CD4-positive, alpha-beta T cell treated with Interleukin-10 for 1 hour (primary cell): Measurements from ENCODE around the gene RTP3.
A peak's percentile ranks its signal among the peaks of the same experiment; 100 is the strongest.

Experiments
- DNase-seq: peaks from one replicate; pipeline ENCODE4 v3.0.0-alpha.2; 2020

RTP3 gene

DNA sequence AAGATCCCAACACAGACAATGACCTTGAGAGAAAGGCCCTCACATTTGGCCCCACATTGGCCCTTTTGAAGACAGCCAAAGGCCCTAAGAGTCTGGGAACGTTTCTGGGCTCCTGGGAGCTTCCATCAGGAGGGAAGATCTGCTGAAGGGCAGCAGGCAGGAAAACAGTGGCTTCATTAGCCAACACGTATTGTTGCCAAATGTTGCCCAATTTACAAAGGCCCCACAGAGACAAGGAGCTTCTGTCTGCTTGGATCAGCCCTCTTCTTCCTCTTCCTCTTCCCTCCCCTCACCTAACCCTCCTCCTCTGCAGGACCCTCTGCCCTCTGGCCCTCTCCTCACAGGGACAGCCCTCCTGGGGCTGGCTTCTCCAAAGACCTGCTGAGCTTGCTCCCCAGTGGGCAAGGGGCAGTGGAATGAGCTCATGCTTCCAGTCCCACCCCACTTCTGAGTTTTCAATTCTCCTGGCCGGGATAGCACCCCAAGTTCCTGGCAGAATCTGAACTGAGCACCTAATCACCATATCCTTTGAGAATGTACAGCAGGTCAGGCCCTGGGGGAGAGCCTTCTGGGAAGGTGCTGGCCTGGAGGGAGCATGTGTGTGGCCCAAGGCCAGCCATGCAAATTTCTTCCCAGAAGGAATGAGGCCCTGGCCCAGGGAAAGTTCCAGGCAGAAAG, 28.0 kb upstream of the RTP3 start:
- DNase-seq = no peak

DNA sequence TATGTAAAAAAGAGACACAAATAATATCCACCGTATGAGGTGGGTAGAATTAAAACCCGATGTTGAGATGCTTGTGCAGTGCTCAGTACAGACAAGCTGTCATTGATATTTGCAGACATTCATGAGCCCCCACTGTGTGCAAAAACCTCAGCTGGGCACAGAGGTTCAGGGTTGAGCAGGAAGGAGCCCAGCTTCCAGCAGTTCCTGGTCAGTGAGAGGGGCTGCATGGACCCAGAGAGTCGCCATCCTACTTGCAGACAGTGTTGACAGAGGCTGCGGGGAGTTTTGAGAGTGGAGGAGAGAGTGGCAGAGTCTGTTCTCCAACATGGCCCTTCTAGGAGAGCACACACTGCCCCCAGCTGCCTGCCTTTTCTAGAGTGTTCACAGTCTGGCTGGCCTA, 26.9 kb upstream of the RTP3 start:
- no peak for DNase-seq

DNA sequence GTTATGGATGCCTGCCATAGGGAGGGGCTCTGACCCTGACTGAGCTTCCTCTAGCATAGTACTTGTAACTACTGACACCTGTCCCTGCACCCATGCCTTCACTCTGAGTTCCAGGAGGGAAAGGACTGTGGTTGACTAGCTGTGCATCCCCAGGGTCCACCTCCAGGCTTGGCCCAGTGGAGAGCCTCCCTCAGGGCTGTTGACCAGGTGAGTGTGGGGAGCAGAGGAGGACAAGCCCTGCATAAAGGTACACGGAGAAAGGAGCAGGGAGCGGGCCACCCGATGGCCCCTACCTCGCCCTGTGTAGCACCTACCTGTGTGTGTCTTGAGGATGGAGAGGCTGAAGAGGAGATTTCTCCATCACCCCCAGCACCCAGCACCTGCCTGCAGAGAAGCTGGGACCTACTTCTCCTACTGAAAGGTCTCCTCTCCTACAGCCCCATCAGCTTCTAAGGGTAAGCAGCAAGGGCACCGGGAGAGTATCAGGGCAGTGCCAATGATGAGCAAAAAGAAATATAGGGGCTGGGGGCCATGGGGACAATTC, 26.3 kb upstream of the RTP3 start:
- DNase-seq = no peak

DNA sequence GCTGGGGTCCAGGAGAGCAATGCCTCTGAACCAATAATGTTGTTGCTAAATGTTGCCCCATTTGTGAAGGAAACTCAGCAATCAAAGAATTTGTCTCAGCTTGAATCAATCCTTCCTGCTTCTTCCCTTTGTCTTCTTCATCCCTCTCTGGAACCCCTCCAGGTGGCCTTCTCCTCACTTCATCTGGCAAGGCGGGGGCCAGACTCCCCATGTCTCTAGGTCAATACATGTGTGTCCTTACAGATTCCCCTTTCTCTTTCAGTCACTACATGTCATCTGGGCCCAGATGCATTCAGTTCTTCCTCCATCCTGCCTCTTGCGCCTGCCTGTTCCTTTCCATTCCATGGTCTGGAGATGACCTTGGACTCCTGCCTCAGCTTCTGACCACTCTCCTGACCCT, 25.0 kb upstream of the RTP3 start:
- no peak for DNase-seq

DNA sequence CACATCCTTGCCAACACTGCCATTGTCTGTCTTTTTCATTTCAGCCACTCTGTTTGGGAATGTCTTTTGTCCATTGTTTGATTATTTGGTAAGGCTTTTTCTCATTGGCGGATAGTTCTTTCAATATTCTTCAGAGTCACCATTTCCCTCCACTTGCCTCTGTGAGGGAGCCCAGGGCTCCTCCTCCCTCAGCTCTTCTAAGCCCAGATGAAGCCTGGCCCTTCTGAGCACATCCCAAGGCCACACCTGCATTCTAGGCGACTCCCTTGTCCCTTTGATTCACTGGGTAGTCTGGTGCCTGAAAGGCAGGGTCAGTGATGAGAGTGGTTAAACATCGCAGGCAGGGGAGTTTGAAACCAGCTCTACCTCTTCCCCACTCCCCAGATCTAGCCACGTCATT, 20.6 kb upstream of the RTP3 start:
- no peak for DNase-seq

DNA sequence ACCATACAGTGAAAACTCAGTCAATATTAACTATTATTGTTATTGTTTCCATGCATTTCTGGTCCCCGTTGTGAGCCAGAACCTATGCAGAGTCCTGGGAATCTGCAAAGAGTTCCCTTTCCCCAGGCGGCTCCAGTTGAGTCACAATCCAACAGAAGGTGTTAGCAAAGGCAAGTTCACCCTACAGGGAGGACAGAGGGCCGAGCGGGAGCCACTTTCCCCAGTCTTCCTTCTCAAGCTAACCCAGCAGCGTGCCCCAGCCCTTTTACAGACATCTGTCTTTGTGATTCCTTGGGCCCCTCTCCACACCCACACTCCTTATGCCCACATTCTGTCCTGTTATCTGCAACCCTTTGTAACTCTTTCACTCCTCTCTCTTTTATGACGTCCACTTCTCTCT, 20.0 kb upstream of the RTP3 start:
- no peak for DNase-seq

DNA sequence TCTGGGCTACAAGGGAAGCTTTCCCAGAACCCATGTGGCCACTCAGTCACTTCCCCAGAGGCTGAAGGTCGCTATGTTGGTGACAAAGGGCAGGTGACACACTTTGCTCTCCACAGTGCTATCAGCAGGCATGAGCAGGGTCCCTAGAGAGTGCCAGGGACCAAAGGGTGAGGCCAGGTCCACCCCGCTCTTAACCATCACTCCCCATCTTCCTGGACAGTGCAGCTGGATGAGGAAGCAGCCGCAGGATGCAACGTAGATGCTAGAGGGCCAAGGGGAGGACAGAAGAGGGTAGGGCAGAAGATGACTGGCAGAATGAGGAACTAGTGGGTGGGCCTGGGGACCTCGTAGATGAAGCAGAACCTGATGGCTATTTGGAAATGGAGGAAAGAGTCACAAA, 19.4 kb upstream of the RTP3 start:
- no peak for DNase-seq

DNA sequence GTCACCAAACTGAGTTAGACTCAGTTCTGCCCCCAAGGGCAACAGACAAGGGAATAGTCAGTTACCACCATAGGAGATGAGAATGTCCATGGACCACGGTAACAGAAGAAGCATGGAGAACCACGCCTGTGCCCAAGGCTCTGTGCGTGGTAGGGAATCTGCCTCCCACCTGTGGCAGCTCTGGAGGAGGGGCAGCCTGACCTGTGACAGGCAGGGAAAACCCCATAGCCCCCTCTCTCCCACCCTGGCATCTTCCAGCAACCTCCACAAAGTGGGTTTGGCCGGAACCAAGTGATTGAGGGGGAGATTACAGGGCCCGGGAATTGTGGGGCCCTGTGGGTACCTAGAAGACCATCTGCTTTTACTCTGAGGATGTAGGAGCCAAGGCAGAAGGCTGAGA, 18.8 kb upstream of the RTP3 start:
- DNase-seq = no peak

DNA sequence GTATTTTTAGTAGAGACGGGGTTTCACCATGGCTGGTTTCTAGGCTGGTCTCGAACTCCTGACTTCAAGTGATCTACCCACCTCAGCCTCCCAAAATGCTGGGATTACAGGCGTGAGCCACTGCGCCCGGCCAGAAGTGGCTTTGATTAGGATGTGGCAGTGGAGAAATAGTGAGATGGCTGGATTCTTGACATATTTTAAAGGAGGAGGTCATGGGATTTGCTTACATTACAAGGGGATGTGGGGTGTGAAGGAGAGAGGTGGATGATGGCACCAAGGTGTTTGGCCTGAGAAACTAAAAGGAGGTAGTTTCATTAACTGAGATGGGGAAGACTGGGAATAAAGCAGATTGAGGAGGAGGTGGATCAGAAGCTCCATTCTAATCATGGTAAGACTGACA, 18.1 kb upstream of the RTP3 start:
- no peak for DNase-seq

DNA sequence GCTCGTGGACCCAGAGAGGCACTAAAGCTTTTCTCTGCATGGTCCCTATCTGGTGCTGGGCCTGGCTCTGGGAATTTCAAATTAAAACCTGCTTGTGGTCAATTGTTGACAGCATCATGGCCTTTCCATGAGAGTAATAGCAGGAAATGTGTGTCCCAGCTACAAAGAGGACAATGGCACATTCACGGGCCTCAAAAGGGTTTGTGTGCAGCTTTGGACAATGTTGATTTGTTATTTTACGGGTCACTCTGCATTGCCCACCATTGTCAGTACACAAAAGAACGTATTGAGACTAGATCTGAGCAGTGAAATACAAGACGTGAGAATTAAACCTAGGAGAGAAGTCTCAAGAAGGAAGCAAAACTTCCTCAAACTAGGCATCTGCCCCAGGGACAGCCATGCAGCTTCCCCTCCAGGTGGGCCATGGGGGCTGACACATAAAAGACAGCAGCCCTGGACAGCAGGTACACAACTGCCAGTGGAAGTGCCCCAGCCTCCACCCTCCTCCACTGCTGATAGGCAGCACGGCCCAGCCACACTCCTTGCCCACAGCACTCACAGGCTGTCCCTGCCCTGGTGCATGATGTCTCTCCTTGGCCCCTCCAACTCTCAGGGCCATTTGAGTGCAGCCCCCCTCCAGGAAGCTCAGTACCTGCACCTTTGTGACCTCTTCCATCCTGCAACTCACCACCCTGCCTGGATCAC, 17.1 kb upstream of the RTP3 start:
- DNase-seq = no peak

DNA sequence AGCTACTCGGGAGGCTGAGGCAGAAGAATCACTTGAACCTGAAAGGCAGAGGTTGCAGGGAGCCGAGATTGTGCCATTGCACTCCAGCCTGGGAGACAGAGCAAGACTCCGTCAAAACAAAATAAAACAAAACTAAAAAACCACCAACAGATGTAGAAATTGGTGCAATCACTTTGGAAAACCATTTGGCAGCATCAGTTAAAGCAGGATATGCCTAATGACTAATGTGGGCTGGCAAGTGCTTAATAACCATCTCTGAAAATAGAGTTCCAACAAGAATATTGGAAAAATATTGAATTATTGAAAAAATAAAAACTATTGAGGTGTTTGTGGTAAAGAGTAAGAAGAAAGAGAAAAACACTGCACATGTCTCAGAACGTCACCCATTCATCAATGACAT, 16.1 kb upstream of the RTP3 start:
- DNase-seq = no peak

DNA sequence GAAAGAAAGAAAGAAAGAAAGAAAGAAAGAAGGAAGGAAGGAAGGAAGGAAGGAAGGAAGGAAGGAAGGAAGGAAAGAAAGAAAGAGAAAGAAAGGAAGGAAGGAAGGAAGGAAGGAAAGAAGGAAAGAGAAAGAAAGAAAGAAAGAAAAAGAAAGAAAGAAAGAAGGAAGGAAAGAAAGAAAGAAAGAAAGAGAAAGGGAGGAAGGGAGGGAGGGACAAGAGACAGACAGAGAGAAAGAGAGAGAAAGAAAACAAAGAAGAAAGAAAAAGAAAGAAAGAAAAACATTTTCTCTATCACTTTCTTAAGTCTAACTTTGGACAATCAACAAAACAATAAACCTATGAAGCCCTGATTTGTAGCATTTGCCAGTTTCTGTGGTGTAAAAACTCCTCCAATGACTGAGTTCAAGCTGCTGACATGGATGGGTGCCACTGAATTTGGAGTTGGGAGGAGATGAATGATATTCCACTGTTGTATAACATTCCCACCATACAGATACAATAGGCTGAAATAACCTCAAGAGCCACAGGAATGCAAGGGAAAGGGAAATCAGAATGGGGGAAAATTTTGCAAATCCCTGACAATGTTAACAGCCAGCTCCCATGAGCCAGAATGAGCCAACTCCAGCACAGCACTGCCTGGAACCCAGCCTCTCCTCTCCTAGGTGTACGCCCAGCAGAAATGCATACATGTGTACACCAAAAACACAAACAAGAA, 15.0 kb upstream of the RTP3 start:
- DNase-seq = no peak

DNA sequence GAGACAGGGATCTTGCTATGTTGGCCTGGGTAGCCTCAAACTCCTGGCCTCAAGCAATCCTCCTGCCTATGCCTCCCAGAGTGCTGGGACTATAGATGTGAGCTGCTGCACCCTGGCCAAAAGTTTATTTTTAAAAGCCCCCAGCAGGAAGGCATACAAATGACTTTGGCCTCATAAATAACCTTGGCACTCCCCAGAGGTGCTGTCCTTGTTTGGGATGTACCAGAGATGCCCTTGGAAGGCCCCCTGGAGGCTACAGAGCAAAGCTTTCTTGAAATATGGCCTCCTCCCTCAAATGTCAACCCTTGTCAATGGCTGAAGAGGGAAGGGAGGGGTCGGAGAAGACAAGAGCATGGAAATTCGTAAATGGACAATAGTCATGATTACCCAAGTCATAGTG, 14.0 kb upstream of the RTP3 start:
- no peak for DNase-seq

DNA sequence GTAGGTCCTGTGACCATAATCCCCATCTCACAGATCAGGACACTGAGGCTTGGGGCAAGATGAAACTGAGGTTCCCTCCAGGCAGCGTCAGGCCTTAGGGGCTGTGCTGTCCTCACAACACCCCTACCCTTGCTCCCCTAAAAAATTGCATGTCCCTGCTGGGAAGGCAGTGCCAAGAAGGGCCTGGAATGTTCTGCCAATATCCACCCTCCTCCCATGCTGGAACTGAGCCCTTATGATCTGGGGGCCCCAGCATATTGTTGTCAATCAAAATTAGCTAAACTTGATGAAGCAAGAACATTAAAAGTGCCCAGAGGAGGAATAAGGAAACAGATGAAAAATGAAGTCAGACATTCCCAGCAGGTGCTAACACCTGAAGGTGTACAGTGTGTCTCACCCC, 13.4 kb upstream of the RTP3 start:
- no peak for DNase-seq

DNA sequence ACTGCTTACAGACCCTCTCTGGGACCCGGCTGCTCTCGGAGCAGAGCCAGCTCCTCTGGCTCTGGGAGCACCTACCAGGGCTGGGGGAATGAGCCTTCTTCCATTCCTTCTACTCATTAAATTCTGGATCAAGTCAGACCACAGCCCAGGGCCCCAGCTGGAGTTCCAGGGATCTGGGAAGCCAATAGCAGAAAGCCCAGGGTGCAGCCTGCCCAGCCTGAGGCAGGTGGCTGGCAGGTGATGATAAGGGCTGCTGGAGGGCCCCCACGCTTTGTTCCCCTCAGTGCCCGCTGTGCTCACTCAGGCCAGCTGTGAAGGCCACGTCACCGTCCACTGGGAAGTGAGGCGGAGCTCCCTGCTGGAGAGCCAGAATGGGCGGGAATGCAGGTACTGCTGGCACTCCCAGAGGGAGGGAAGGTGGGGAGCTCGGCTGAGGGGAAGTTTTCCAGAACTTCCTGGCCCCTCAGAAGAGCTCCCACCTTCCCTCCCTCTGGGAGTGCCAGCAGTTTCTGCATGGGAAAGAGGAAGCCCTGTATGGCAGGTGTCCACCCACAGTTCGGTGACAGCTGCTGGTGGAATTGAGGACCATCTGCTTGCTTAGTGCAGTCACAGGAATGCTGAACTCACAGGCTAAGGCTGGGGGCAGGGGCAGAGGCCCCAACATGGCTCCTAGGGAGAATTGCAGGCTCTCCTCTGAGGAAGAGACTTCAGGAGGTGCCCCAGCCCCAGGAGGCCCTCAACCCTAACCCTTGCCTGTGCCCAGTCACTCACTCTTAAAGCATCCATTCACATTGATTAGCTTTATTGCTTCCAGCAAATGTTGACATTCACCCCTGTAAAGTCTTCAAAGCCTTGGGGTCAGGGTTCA, 12.6 kb upstream of the RTP3 start:
- no peak for DNase-seq

DNA sequence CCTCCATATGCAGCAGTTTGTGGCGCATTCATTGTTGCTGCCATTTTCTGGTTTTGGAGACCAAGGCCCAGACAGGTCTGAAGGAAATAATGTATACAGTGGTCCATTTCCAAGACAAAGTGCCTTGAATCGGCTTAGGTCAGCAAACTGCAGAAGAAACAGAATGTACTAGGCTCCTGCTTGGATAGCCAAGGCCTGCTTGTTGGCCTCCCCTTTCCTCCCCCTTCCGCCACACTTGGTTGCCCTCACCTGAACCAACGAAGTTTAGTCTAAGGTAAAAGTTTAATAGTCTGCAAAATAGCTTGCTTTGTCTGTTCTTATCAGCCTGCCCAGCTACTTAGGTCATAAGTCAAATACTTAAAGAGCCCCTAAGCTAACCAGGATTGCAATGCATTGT, 12.0 kb upstream of the RTP3 start:
- DNase-seq = no peak

DNA sequence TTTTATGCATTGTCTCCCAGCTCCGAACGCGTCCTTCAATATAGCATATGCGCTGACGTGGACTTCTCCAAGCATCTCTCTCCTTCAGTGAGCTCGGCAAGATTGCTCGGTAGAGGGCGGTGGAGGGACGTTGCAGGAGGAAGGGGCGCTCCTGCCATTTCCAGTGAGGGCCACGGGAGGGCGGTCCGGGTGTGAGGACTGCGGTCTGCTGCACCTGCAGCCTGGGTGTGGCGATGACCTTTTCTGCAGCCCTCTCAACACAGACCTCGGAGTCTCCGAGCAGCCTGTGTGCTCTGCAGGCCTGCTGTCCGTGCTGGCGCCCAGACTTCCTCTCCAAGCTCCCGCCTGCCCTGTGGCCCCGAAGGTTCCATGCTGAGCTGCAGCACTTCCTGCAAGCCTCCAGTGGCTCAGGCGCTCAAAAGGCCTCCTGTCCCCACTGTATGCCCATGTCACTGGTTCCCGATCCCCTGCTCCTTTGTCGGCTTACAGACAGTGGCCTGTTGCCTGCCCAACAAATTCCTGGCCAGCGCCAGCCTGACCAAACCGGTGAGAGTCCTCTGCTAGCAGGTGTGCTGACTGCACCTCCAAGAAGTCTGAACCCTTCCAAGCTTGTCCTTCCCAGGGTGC, 8.9 kb upstream of the RTP3 start:
- DNase-seq = peak; percentile 91

DNA sequence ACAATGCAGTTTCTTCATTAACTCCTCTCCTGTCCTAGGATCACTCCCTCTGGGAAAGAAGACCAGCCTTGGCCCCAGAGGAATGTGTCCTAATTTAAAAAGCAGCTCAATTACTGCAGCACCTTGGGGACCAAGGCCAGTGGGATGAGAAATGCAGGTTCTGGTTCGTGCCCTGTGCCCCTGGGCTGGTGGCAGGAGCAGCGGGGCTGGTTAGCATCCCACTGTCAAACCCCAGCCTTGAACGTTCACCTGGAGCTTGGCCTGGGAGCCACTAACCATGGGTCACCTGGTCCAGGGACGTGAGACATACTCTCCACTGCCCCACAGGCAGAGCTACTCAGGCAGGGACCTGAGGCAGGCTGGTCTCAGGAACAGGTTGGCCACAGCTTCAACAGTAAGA, 8.4 kb upstream of the RTP3 start:
- DNase-seq = no peak

DNA sequence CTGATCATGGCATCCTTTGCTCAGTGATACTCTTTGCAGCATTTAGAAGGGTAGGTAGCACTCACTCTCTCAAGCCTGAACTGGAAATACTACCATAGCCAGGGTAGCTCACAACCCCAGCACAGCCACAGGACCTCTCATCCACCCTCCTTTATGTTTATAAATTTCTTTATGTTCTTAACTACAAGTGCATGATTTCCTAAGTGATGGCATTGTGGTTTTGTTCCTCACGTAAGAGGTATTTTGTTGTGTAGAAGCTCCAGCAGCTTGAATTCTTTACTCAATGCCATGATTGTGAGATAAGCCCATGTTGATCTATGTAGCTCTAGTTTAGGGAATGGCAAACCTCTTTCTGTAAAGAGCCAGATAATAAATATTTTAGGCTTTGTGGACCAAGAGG, 7.9 kb upstream of the RTP3 start:
- no peak for DNase-seq

DNA sequence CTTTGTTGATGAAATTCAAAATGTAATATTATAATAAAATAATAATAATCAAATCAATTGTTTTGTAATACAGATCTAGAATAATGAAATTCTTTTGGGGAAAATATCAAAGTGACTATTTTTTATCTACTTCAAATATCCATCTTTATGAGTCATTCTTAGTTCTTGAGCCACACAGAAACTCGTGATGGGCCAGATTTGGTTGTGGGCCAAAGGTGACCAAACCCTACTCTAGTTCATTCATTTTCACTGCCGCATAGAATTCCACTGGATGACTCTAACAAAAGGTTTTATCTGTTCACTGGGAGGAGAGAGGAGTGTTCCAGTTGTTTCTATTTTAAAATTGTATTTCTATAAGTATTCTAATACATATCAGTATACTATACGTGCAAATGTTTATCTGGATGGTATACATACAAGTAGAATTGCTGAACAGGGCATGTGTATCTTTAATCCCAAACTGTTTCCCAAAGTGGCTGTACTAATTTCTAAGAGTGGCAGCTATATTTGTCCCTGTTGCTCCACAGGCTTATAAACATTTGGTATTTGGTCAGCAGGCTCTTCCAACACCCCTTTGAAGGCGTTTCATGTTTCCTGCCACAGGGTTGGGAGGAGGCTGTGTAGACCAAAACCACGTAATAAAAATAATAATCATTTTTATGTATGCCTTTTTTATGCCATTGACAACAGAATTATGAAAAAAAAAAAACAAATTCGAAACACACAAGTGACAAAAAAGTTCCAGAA, 7.3 kb upstream of the RTP3 start:
- DNase-seq = no peak

DNA sequence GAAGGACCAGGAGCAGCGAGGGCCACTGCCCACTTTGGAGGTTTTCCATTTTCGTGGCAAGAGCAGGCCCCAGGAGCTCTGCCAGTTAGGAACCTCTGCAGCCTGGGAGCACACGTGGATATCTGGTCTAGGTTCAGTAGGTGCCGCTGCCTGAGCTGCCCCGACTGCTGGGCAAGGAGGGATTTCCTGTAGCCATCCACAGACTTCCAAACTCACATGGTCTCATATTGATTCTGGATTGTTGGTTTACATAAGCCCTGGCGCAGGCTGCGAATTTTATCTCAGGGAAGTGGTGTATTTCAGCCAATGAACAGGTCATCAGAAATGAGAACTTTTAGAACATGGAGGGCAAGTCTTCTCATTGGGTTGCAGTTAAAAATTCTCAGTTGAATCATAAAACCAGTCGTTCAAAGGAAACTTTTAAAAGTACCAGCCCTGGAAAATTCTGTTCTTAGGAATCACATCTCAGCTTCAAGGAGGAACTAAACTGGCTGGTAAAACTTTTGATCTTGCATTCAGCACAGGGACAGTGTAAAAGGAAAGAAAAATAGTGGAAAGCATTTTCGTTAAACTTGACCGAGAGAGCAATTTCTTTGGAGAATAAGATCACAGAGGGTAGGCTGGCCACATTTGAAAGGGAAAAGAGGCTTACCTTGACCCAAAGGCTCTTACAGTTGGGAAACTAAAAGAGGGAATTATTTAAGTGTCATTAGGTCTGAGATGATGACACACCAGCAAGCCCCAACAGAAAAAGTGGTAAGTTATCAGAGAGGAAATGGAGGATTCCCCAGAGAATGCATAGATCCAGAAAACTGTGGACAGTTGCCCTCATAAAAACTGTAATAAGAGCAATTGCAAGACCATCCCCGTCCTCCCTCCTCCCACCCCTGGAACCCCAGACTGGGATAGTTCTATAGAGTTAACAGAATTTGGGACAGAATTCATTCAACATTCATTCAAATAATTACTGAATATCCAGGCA, 6.4 kb upstream of the RTP3 start:
- no peak for DNase-seq
